Measurements from ENCODE around the gene PHOSPHO1. TPM values are rescaled to one million over a fixed set of nuclear protein-coding genes. Genes with fewer than 3 reads are reported as not detected.

The PHOSPHO1 gene
- total RNA-seq, 1 donor from 2014 or later = 1.7 TPM

- Histone ChIP-seq H3K4me1 (no peaks in the 10 kb centered on the region), H3K27ac (no peak overlapping the region)
These were observed 36.3 kb downstream of the PHOSPHO1 start for GRCh38 chr17:49194297-49194607.

GRCh38 chr17:49193513-49194296 is 36.9 kb downstream of the PHOSPHO1 start:
- peak; percentile 31 for ATAC-seq
- TF ChIP-seq CTCF (IDR thresholded peaks at IDR 0.05) = no peak

More at GRCh38 chr17:49194297-49194607, 36.3 kb downstream of the PHOSPHO1 start:
- H3K4me3 ChIP-seq = no peak overlapping the region
- DNase-seq = no peak
- TF ChIP-seq CTCF (IDR thresholded peaks at IDR 0.05) = no peak
- no peak for ATAC-seq
- H3K27me3 ChIP-seq = no peaks in the 10 kb centered on the region
- intact Hi-C loops (cut with DNase I) = no loop called here
- H3K9me3 ChIP-seq = no peaks in the 10 kb centered on the region
- H3K36me3 ChIP-seq = no peaks in the 10 kb centered on the region

GRCh38 chr17:49191917-49192741 is 38.5 kb downstream of the PHOSPHO1 start:
- H3K9me3 ChIP-seq = no peaks in the 10 kb centered on the region
- no peaks in the 10 kb centered on the region for H3K4me1 ChIP-seq
- peak overlapping the region; percentile 90 for H3K27ac ChIP-seq
- DNase-seq (peak; percentile 94), ATAC-seq (peak; percentile 83)
- H3K27me3 ChIP-seq = no peaks in the 10 kb centered on the region
- H3K4me3 ChIP-seq = peak overlapping the region; percentile 64
- intact Hi-C loops (cut with DNase I) = no loop called here
- no peaks in the 10 kb centered on the region for H3K36me3 ChIP-seq
- TF ChIP-seq CTCF (IDR thresholded peaks at IDR 0.05) = peak; percentile 44

More at GRCh38 chr17:49193513-49194296, 36.9 kb downstream of the PHOSPHO1 start:
- no peaks in the 10 kb centered on the region for H3K27me3 ChIP-seq
- intact Hi-C loops (cut with DNase I) = no loop called here
- peak overlapping the region; percentile 64 for H3K4me3 ChIP-seq
- no peak for DNase-seq
- H3K36me3 ChIP-seq = no peaks in the 10 kb centered on the region
- H3K27ac ChIP-seq = peak overlapping the region; percentile 90
- no peaks in the 10 kb centered on the region for H3K4me1 ChIP-seq
- H3K9me3 ChIP-seq = no peaks in the 10 kb centered on the region

GRCh38 chr17:49191409-49191916 is 39.1 kb downstream of the PHOSPHO1 start:
- no peak for ATAC-seq
- Histone ChIP-seq H3K9me3 (no peaks in the 10 kb centered on the region), H3K27ac (peak overlapping the region; percentile 90), H3K4me1 (no peaks in the 10 kb centered on the region), H3K36me3 (no peaks in the 10 kb centered on the region), H3K27me3 (no peaks in the 10 kb centered on the region), H3K4me3 (peak overlapping the region; percentile 64)
- no peak for DNase-seq
- no peak for TF ChIP-seq CTCF (IDR thresholded peaks at IDR 0.05)
- intact Hi-C loops (cut with DNase I) = no loop called here

GRCh38 chr17:49190932-49191331 is 39.7 kb downstream of the PHOSPHO1 start:
- no peaks in the 10 kb centered on the region for H3K9me3 ChIP-seq
- no peaks in the 10 kb centered on the region for H3K27me3 ChIP-seq
- no peaks in the 10 kb centered on the region for H3K36me3 ChIP-seq
- no peaks in the 10 kb centered on the region for H3K4me1 ChIP-seq
- no peak for TF ChIP-seq CTCF (IDR thresholded peaks at IDR 0.05)
- no peak overlapping the region for H3K27ac ChIP-seq
- no peak for ATAC-seq
- intact Hi-C loops (cut with DNase I) = no loop called here
- DNase-seq = no peak
- H3K4me3 ChIP-seq = no peak overlapping the region

Measured in upper lobe of right lung (tissue), 1 donor.